Measurements from ENCODE around the gene FREM1.

FREM1 gene

GRCh38 chr9:14756291-14756690 is 153.9 kb downstream of the FREM1 start:
- no peak for DNase-seq (ENCODE audit: low spot score)

DNA sequence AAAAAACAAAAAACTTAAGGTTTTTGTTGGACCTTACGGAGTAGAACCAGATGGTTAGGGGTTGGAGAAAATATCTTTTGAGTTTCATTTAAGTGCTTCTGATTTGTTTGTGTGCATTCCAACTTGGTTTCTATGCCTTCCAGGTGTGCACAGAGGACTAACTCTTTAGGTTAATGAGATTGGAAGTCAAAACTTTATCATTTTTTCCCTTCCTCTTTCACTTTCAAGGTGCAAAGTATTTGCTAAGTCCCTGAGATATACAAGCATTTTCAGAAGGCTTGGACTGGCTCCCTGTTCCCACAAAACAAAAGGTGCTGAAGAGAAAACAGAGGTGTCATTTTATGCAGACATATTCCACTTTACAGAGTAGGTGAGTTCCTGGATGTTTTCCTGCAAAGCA is 157.4 kb downstream of the FREM1 start:
- DNase-seq (ENCODE audit: low spot score): no peak

DNA sequence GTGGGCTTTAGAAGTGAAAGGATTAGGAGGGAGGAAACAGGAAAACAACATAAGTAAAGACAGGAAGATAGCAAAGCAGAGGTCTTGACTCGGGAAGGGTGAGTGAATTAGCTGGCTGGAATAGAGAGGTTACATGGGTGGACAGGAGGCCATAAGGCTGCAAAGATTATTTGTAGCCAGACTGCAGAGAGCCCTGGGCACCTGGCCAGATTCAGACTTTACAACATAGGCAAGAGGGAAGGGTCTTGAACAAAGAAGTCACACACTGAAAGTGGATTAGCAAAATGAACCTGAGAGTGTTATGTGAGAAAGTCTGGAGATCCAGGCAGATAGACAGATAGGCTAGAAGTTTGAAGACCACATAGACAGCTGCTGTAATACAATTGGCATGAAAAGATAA is 158.0 kb downstream of the FREM1 start:
- DNase-seq (ENCODE audit: low spot score): no peak

GRCh38 chr9:14750821-14751220 is 159.4 kb downstream of the FREM1 start:
- no peak for DNase-seq (ENCODE audit: low spot score)

GRCh38 chr9:14749741-14750211 is 160.5 kb downstream of the FREM1 start:
- no peak for DNase-seq (ENCODE audit: low spot score)

GRCh38 chr9:14748373-14748772 is 161.9 kb downstream of the FREM1 start:
- DNase-seq (ENCODE audit: low spot score): no peak

DNA sequence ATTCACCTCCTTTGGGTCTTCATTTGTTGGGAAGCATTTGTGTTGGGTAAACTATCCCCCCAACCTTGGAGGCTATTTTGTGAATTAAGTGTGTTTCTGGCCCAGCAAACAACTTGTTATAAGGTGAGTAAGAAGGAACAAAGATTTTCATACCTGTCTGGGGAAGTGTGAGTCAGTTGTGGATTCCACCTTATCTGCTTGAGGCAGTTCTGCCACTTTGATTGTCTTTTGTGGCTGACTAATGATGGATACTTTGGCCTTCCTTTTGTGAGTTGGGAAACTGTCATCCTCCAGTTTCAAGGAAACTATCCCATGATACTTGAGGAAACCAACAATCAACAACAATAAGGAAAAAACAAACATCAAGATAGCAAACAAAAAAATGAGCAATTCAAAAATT is 163.1 kb downstream of the FREM1 start:
- no peak for DNase-seq (ENCODE audit: low spot score)

DNA sequence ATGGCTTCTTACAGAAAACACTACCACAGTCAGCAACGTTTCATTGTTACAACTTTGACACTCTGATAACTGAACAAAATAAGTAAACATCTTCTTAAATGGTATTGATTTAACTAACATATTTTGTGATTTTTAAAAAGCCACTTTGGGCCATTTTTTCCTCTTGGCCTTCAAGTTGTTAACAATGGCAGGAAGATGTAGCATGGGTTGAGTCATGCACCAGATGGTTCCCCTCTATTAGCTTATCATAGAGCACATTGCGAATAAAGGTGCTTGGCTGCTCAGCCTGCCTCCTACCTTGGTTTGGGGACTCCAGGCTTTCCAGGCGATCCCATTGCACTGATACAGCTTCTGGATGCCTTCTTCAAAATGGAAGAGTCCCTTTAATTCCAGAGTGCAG is 163.6 kb downstream of the FREM1 start:
- DNase-seq (ENCODE audit: low spot score): no peak

- DNase-seq (ENCODE audit: low spot score): no peak
These were observed 165.5 kb downstream of the FREM1 start for GRCh38 chr9:14744768-14745167.

DNA sequence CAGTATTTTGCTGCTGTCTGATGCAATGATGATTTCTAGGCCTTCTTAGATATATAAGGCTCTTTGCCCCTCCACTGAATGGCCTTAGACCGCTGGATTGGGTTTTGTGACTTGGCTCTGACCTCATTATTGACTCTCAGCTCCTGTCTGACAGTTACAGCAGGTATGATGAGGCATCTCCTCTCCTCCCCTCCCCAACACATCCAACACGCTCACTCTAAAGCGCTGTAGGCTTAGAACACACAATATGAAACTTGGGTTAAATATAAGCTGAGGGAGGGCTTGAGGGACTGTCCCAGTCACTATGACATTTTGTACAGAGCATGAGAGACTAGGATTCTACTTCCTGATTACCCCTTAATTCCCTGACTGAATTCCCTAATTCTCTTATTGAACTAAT is 168.9 kb downstream of the FREM1 start:
- DNase-seq (ENCODE audit: low spot score): no peak

DNA sequence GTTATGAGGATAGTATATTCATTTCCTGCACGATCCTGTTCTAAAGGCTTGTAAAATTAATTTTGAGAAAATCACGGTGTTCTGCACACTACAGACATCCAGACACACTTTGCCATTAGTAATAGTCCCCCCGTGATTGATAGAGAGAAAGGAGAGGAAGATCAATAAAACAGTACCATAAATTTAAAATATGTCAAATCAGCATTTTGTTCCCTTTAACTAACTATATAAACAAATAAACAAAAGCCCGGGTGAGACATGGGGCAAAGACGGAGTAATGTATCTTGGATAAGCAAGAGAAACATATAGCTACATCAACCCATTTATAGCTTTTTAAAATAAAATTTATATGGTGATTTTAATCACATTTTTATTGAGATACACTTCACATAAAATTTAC is 177.1 kb downstream of the FREM1 start:
- no peak for DNase-seq (ENCODE audit: low spot score)

DNA sequence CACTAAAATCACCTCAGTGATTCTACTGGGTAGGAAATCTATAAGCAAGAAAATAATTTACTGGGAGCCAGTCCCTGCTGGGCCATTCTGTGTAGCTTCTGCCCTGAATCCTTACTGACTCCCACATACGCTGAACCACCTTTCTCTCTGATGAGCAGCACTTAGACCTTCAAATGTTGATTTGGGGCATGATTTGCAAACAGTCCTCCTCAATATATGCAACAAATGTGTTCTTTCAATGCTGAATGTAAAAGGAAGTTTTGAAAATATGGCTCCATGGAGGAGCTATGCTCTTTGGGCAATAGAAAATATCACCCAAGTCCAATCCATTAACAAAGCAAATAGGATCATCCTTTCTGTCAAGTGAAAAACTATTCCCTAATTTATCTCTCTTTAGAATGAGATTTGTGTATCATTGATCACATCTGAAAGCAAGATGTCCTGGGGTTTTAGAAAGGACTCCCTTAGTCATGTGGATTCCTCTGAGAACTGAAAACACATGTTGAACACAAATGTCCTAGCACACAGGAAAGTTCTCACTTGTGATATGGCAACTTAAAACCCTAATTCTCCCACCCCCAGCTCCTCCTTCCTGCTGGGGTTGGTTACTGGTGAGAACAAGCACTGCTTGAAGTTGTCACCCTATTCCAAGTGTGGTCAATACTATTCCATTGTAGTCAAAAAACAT is 178.8 kb downstream of the FREM1 start:
- no peak for DNase-seq (ENCODE audit: low spot score)

GRCh38 chr9:14730461-14730898 is 179.7 kb downstream of the FREM1 start:
- no peak for DNase-seq (ENCODE audit: low spot score)

DNA sequence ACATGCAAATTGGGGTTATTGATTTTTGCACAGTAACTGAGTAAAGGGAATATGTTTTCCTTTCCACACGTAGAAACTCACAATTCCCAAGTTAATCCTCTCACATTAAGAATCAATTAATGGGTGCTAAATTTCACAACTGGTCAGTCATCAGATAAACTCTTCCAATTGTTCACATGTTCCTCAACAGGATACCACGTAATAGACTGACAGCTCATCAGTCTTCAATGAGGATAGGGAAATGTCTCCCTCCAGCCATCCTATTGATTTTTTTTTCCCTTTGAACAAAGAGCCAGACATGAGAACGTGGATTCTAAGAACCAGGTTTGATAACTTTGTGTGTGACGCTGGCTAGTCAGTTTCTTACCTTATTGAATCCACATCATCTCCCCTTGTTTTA is 186.9 kb downstream of the FREM1 start:
- no peak for DNase-seq (ENCODE audit: low spot score)

- DNase-seq (ENCODE audit: low spot score): no peak
These were observed 187.7 kb downstream of the FREM1 start, which contains the start of gene CER1 for GRCh38 chr9:14722391-14723035. Gene CER1 (minus strand): TSS chr9:14722733. CDS start chr9:14722672, 61 bp downstream.

DNA sequence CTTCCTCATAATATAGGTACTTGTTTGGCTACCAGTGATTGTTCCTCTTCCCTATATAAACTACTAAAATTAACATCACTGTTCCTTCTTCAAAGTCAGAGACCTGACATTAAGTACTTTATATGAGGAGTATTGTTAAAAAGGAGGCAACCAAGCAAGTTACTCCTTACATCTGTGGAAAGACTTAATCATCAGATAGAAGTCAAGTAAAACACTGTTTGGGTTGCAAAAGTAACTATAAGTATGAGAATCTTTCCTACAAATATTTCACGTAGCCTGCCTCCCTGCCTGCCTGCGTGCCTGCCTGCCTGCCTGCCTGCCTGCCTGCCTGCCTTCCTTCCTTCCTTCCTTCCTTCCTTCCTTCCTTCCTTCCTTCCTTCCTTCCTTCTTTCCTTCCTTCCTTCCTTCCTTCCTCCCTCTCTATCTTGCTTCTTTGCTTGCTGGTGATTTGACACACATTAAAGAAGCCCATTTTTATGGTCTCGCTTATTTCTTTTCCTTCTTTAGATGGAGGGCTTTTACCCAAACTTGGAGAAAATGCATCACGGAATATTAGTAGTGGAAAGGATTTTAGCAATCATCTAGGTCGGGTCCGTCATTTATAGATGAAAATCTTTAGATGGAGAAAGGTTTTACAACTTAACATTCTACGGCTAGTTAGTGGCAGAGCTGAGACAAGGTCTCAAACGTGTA is 190.9 kb downstream of the FREM1 start:
- DNase-seq (ENCODE audit: low spot score): no peak

GRCh38 chr9:14715102-14715501 is 195.1 kb downstream of the FREM1 start:
- no peak for DNase-seq (ENCODE audit: low spot score)

GRCh38 chr9:14713187-14713767 is 197.0 kb downstream of the FREM1 start:
- no peak for DNase-seq (ENCODE audit: low spot score)

- peak; percentile 9 for DNase-seq (ENCODE audit: low spot score)
These were observed 199.4 kb downstream of the FREM1 start for GRCh38 chr9:14710804-14711203.

- no peak for DNase-seq (ENCODE audit: low spot score)
These were observed 203.6 kb downstream of the FREM1 start for GRCh38 chr9:14706530-14707140.

DNA sequence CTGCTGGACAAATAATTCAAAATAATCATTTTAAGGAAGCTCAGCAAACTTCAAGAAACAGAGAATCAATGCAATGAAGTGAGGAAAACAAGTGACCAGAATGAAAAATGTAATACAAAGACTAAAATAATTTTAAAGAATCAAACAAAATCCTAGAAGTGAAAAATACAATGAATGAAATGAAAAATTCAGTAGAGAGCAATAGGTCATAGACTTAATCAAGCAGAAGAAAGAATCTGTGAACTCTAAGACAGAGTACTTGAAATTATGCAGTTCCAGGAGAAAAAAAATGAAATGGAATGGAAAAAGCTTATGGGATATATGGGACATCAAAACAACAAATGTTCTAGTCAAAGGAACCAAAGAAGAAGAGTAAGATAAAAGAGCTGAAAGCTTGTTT is 205.1 kb downstream of the FREM1 start:
- DNase-seq (ENCODE audit: low spot score): no peak

DNA sequence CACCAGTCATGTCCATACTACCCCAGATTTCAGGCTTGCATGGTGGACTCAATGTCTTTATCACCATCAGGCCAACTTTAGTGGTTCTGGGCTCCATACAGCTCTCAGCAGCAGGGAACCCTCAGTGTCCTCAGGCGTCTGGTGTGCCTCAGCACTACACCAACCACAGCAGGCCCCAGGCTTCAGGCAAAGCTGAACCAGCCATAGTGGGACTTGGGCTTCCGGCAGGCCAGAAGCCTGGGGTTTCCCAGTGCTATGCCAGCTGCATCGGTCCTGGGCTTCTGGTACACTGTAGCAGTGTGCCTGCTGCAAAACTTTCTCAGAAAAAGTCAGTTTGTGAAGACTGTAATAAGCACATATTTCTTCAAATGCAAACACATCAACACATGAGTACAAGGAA is 205.9 kb downstream of the FREM1 start:
- no peak for DNase-seq (ENCODE audit: low spot score)
